GM18873 (cell line): ENCODE results near the gene FIBP.
"Not testable (repeated sequence)": the region's sequence is repeated elsewhere in the genome, so short reads cannot be mapped to it uniquely, and the experiment has no call there.

ENCODE experiments used
- ATAC-seq: cut with Tn5 transposase; IDR thresholded peaks from one replicate; pipeline ENCODE4 v1.9.1; 2021; ENCODE audit warnings: mild to moderate bottlenecking, moderate library complexity, moderate number of reproducible peaks; ENCODE audit not compliant: unreplicated experiment, low FRiP score

FIBP gene

GRCh38 chr11:65915101-65915820, 27.0 kb upstream of the FIBP start:
- no peak for ATAC-seq

- ATAC-seq, result no peak
Observed at GRCh38 chr11:65912845-65913244, 24.6 kb upstream of the FIBP start.

GRCh38 chr11:65911682-65912568, 23.7 kb upstream of the FIBP start:
- no peak for ATAC-seq

GRCh38 chr11:65907878-65908277, 19.6 kb upstream of the FIBP start:
- ATAC-seq, result no peak

- no peak for ATAC-seq
Observed at GRCh38 chr11:65906602-65907001, 18.3 kb upstream of the FIBP start.

GRCh38 chr11:65903715-65904114, 15.4 kb upstream of the FIBP start:
- ATAC-seq, result no peak

- ATAC-seq, result no peak
Observed at GRCh38 chr11:65903068-65903481, 14.8 kb upstream of the FIBP start.

- ATAC-seq, result no peak
Observed at GRCh38 chr11:65900899-65901180, 12.6 kb upstream of the FIBP start.

- peak; percentile 54 for ATAC-seq
Observed at GRCh38 chr11:65900125-65900898, 12.0 kb upstream of the FIBP start, which contains the start of gene FOSL1. TSS of gene FOSL1 (minus strand) at chr11:65900388. CDS start at chr11:65900339, 49 bp downstream.

GRCh38 chr11:65899356-65900124, 11.3 kb upstream of the FIBP start:
- no peak for ATAC-seq

- no peak for ATAC-seq
Observed at GRCh38 chr11:65898656-65899355, 10.5 kb upstream of the FIBP start.

- ATAC-seq, result no peak
Observed at GRCh38 chr11:65897020-65897471, 8.8 kb upstream of the FIBP start.

- ATAC-seq, result no peak
Observed at GRCh38 chr11:65896034-65896999, 8.0 kb upstream of the FIBP start.

GRCh38 chr11:65895482-65895981, 7.3 kb upstream of the FIBP start:
- no peak for ATAC-seq

GRCh38 chr11:65894034-65894591, 5.8 kb upstream of the FIBP start:
- ATAC-seq, result no peak

- ATAC-seq, result no peak
Observed at GRCh38 chr11:65892661-65893317, 4.5 kb upstream of the FIBP start.

GRCh38 chr11:65892137-65892540, 3.9 kb upstream of the FIBP start:
- ATAC-seq, result not testable (repeated sequence)
